NK-92 (cell line): Measurements from ENCODE around the gene STRIP1.

Experiments used
- DNase-seq: peaks from one replicate; lab custom pipeline; 2025; ENCODE audit not compliant: unreplicated experiment; lab: John Stamatoyannopoulos, UW

Gene STRIP1

DNA sequence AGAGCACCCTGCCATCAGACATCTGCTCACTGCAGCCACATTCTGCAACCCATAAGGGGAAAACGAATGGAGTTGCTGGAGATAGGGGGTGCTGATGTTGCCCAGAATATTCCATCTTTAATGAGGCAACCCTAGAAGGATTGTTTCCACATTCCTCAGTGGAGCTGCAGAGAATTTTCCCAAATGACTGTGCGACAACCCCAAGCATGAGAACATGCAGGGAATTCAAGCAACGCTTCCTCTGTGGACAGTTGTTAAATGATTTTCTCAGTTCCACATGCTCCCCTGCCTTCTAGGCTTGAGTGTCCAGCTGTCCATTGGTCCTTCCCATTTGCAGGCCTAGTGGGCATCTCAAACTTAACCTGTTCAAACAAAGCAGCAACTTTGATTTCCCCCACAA, 57.4 kb downstream of the STRIP1 start:
- DNase-seq = no peak

DNA sequence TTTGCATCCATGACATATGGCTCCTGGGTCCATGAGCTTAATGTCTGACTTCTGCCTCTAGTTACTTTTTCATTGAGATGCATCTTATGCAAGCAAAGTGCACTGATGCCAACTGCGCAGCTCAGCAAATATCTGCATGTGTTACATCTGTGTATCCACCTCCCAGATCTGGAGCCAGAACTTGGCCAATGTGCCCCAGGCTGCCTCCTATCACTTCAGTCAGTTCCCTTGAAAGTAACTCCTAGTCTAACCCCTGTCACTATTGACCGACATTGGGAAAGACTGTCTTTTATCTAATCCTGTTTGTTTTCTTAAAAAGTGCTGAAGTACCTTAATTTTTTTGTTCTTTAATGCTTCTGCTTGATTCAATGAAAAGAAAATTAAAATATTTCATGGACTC, 58.6 kb downstream of the STRIP1 start:
- DNase-seq = no peak

DNA sequence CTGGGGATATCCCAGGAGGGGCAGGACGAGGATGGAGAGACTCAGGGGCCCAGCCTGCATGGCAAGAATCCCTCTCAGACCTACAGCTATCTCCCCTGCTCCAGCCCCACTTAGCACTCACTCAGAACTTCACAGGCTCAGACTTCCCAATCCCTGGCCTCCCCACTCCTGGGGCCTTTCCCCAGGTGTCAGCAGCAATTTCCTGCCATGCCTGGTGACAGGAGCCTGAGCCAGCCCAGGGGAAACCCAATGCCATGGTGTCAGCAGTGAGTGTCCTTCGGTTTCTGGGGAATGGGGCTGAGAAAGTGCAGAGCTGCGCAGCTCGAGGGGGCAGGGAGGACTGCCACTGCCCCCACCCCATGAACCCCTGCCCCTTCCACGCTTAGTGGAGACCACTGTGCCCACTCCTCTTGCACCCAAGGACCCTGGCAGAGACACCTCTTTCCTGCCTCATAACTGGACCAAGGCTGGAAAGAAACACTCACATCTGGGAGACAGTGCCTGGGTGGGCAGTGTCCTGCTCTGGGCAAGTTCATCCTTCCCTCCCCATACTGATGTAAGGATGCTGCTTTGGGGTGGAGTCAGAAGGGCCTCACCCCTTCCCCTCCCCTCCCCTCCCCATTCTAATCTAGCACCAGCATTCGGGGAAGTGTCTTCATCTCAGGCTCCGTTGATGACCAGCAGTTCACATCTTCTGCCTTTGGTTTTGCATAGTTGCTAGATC, 60.7 kb downstream of the STRIP1 start:
- no peak for DNase-seq

DNA sequence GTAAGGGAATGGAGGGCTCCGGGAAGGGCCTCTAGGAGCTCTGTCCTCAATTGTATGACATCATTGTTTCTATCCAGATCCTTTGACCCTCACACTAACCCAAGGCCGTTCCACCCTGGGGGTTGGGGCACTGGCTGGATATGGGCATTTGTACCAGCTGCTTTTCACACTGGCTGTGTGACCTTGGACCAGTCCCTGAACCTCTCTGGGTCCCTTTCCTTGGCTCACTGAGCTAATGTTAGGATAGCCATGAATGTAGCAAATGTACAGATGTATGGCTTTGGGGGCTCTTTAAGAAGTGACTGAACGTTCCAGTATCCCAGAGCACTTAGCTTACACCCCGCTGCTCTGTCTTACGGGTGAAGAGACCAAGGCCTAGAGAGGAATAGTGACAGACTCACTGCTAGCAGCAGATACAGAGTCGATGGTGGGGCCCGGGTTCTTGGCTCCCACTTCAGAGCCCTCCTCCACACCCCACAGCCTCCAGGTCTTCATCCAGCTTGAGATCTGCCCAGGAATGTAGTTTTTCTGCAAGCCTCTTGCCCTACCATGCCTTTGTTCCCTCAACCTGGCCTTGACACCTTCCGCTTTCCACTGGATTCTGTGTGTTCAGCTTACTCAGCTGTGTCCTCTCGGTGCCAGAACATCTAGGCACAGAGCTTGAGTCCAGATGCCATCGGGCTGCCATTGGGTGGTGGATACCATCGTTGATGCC, 63.2 kb downstream of the STRIP1 start:
- no peak for DNase-seq

DNA sequence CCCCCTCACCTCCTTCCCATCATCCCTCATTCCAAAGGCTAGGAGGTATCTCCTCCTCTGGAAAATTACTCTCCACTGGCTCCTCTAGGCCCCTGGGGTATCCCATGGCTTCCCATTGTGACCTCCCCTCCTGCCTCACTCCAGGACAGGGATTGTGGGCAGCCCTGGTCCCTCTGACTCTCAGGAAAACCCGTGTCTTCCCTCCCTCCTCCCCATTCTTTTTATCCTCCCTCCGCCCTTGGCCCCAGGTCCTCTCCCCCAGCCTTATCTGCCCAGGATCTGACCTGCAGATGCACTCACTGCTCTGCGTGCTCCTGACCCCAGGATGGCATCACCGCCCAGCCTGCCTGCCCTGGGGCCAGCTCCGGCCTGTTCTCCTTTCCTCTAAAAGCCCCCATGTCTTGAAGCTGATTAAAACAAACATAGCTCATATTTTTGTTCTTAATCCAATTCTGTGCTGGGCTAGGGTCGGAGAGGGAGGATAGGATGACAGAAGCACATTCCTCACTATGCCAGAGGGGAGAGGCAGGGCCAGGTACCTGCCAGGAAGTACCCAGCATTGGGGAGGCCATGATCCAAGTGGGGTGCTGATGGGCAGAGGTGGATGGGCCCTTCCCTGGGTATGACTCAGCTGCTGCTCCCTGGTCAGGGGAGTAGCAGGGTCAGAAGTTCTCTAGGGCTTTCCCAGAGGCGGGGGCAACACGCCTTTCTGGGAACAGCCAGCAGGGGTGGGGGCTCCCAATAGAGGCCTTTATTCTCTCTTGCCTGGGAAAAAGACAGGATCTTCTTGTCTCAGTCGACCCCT, 64.0 kb downstream of the STRIP1 start:
- DNase-seq = no peak

DNA sequence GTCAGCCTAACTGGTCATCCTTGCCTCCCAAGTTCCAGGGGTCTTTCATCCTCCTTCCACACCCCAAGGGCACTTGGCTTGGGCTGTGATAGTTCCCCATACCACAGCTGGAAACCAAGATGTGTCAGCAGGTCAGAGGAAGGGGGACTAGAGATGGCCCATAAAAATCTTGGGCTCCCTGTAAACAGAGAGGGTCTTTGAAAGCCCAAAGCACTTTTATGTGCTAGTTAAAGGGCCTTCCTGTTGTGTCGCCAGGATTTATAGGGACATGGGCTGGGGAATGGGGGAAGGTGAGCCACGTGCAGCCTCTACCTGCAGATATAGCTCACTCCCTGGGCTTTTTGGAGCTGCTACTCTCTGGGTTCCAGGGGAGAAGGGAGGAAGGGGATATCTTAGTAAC, 65.9 kb downstream of the STRIP1 start:
- DNase-seq = no peak

DNA sequence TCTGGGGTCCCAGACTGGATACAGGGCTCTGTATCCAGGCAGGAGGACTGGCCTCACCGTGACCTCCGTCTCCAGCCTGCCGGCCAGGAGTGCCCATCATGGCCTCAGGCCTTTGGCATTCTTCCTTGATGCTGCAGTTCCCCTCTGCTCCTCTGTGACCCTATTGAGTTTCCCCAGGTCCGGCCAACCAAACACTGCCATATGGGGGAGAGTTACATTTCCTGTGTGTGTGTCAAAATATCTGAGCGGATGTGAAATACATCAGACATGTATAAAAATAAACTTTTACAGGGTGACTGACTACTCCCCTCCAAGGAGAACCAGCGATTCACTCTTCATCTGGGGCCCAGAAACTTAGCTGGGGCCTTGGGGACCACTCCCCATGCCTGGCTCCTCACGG, 67.7 kb downstream of the STRIP1 start:
- DNase-seq = no peak
